GM23338 (cell line): ENCODE data around the gene TMEM88.
A peak's percentile ranks its signal among the peaks of the same experiment; 100 is the strongest.

Experiments used
- CREB1 ChIP-seq: fragments of 250-450 bp; sonication (Bioruptor Pico); IDR thresholded peaks from 2 replicates; pipeline ENCODE4 v1.5.0; 2020; ENCODE audit warnings: low read depth, mild to moderate bottlenecking, moderate library complexity
- CTCF ChIP-seq, 2 experiments: fragments of 200-600 bp in 1 of 2; sonication (generic) in 1 of 2; conservative IDR thresholded peaks; 2 replicates each; pipeline versions ENCODE4 v1.5.1 to v1.6.1; 2016 to 2017; ENCODE audit warnings: antibody characterized with exemption in 2 of 2, low read depth in 2 of 2, mild to moderate bottlenecking in 2 of 2, moderate library complexity in 1 of 2
- ETS1 ChIP-seq: IDR thresholded peaks from 2 replicates; pipeline ENCODE4 v1.6.1; 2016; ENCODE audit warnings: antibody characterized with exemption
- EZH2 ChIP-seq: fragments of 200-600 bp; sonication (generic); IDR thresholded peaks from one replicate; pipeline ENCODE4 v1.8.0; 2017; ENCODE audit warnings: antibody characterized with exemption, mild to moderate bottlenecking, low read depth; ENCODE audit not compliant: unreplicated experiment
- EZH2phosphoT487 ChIP-seq: fragments of 200-600 bp; sonication (generic); IDR thresholded peaks from one replicate; pipeline ENCODE4 v1.8.1; 2018; ENCODE audit warnings: antibody characterized with exemption; ENCODE audit not compliant: unreplicated experiment
- JUNB ChIP-seq: IDR thresholded peaks from one replicate; pipeline ENCODE4 v1.6.1; 2016; ENCODE audit warnings: antibody characterized with exemption; ENCODE audit not compliant: unreplicated experiment
- NANOG ChIP-seq: IDR thresholded peaks from 2 replicates; pipeline ENCODE4 v1.6.1; 2016; ENCODE audit warnings: antibody characterized with exemption, borderline replicate concordance
- POLR2AphosphoS5 ChIP-seq: IDR thresholded peaks from 2 replicates; pipeline ENCODE4 v1.6.1; 2016; ENCODE audit warnings: antibody characterized with exemption, low read depth
- REST ChIP-seq: IDR thresholded peaks from one replicate; pipeline ENCODE4 v1.6.1; 2018; ENCODE audit warnings: antibody characterized with exemption; ENCODE audit not compliant: unreplicated experiment
- ZNF114 ChIP-seq: fragments of 250-450 bp; sonication (Bioruptor Pico); IDR thresholded peaks from 2 replicates; pipeline ENCODE4 v1.5.0; 2020; ENCODE audit warnings: mild to moderate bottlenecking, moderate library complexity
- ZNF331 ChIP-seq: fragments of 250-450 bp; sonication (Bioruptor Pico); IDR thresholded peaks from 2 replicates; pipeline ENCODE4 v1.5.0; 2020; ENCODE audit warnings: low read depth, mild to moderate bottlenecking, moderate library complexity

- TF ChIP-seq CTCF (conservative IDR thresholded peaks at IDR 0.05; ENCODE audit: low read depth in 2 of 2): peak; percentile 66 to 86
- TF ChIP-seq REST: no peak
- TF ChIP-seq ZNF331 (CRISPR knock-in tag): no peak
- TF ChIP-seq POLR2AphosphoS5: peak; percentile 24; the same call in 1 of the 2 replicates
- peak; percentile 85 for TF ChIP-seq CREB1 (CRISPR knock-in tag)
- TF ChIP-seq EZH2: no peak
- no peak for TF ChIP-seq EZH2phosphoT487
- TF ChIP-seq JUNB: no peak
- TF ChIP-seq ETS1: 0 out of 2 replicates have a peak, but pooled peaks have one; percentile 12
- TF ChIP-seq ZNF114 (CRISPR knock-in tag): no peak
- no peak for TF ChIP-seq NANOG
These were observed 19.7 kb upstream of the TMEM88 start for GRCh38 chr17:7834957-7835813.
